Measurements from ENCODE around the gene UBE2B.

UBE2B gene

DNA sequence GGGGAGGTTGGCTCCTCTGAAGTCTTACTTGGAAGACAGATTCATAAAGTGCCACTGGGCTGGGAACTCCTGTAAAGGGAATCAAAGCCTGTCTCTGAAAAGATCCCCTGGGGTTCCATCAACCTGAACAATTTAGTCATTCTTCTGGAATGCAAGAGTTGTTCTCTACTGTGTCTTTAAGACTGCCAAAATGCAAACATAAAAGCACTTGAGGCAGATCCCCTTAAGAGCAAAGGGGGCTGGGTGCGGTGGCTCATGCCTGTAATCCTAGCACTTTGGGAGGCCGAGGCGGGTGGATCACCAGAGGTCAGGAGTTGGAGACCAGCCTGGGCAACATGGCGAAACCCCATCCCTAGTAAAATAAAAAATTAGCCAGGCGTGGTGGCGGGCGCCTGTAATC, 23.6 kb downstream of the UBE2B start:
- TF ChIP-seq, protein P1, sequence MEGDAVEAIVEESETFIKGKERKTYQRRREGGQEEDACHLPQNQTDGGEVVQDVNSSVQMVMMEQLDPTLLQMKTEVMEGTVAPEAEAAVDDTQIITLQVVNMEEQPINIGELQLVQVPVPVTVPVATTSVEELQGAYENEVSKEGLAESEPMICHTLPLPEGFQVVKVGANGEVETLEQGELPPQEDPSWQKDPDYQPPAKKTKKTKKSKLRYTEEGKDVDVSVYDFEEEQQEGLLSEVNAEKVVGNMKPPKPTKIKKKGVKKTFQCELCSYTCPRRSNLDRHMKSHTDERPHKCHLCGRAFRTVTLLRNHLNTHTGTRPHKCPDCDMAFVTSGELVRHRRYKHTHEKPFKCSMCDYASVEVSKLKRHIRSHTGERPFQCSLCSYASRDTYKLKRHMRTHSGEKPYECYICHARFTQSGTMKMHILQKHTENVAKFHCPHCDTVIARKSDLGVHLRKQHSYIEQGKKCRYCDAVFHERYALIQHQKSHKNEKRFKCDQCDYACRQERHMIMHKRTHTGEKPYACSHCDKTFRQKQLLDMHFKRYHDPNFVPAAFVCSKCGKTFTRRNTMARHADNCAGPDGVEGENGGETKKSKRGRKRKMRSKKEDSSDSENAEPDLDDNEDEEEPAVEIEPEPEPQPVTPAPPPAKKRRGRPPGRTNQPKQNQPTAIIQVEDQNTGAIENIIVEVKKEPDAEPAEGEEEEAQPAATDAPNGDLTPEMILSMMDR (IDR thresholded peaks at IDR 0.05): no peak

DNA sequence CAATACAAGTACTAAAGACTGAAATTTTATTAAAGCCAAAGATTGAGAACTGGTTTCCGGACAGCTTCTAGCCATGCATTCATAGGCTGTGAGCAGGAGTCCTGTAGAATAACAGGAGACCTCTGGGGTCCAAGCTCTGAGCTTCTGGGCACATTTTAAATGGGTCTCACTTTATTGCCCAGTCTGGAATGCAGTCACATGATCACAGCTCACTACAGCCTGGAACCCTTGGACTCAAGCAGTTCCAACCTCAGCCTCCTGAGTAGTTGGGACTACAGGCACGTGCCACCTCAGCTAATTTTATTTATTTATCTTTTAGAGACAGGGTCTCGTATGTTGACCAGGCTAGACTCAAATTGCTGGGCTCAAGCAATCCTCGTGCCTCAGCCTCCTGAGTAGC, 24.9 kb downstream of the UBE2B start:
- TF ChIP-seq, protein P1 (IDR thresholded peaks at IDR 0.05): no peak

DNA sequence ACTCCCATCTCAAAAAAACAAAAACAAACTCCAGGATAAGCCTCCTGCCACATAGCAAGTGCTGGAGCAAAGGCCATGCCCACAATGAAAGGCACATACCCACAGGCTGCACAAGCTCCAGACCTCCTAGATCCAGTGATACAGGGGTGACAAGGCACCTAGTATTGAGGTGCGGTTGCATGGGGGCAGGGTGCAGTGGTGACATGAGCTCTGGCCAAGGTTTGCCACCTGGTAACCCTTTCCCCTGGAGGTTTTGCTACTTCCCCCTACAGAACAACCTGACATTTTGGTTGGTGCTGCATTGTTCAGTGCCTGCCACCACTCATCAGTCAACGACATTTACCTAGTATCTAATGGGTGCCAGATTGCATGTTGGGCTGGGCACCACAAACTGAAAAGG, 25.8 kb downstream of the UBE2B start:
- TF ChIP-seq, protein P1 (IDR thresholded peaks at IDR 0.05): no peak

DNA sequence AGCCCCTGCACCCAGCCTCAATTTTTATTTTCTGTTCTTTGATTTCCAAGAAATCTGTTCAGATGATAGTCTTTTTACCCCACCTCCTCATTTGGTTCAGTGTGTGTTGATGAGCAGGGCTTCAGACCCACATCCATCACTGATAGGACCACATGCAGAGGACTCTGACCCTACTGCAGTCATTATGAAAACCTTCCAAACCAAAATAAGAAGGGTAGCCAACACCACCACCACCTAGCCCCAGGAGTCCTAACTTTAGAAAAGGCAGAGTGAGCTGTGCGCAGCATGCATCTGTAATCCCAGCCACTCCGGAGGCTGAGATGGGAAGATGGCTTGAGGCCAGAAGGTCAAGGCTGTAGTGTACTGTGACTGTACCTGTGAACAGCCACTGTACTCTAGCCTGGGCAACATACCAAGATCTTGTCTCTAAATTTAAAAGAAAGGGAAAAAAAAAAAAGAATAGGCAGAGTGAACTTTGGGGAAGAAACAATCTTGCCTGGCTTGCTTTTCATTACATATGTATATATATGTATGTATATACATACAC, 27.3 kb downstream of the UBE2B start:
- TF ChIP-seq, protein P1 (IDR thresholded peaks at IDR 0.05): no peak

DNA sequence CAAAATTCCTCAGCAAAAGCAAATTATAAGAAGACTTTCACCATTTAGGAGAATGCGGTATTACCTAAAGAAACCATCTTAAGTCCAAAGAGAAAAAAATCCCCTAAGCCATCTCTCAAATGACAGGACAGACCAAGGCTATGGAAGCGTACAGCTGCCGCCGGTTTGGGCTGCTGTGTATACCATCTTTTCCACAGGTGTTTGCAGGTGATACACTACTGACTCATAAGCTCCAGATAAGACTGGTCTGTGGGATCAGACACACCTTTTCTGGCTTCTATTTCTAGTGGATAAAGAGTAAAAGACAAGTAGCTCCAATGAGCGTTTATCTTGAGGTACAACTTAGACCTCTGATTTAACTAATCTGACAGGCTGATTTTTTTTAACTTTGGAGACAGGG, 32.6 kb downstream of the UBE2B start:
- TF ChIP-seq, protein P1 (IDR thresholded peaks at IDR 0.05): no peak

DNA sequence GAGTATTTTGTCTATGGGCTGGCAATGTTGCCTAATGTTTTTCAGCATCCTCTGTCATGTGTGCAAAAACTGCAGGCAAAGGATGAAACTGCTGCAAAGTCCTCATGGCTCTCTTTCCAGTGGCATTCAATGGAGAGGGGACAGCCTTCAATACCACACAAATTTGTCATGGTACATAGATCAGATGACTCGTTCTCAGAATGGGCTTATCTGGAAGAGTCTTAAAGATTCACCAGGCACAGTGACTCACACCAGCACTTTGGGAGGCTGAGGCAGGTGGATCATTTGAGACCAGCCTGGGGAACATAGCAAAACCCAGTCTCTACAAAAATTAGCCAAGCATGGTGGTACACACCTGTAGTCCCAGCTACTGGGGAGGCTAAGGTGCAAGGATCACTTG, 35.0 kb downstream of the UBE2B start:
- TF ChIP-seq, protein P1 (IDR thresholded peaks at IDR 0.05): no peak

DNA sequence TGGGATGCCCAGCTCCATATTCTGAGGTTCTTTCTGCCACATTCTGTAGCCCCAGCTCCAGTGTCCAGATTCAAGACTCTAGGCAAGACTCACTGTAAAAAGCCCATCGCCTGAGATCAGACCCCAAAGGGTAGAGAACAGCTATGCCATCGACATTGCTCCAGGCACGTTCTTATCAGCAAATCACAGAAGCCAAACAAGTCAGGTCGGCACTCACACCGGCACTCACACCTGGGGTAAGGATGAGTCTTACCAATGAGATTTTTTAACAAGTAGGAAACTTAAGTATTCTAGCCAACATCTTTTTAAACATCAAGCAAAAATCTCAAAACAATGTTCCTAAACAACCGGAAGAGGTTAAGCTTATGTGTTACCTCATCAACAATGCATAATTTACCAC, 38.0 kb downstream of the UBE2B start:
- TF ChIP-seq, protein P1 (IDR thresholded peaks at IDR 0.05): no peak

DNA sequence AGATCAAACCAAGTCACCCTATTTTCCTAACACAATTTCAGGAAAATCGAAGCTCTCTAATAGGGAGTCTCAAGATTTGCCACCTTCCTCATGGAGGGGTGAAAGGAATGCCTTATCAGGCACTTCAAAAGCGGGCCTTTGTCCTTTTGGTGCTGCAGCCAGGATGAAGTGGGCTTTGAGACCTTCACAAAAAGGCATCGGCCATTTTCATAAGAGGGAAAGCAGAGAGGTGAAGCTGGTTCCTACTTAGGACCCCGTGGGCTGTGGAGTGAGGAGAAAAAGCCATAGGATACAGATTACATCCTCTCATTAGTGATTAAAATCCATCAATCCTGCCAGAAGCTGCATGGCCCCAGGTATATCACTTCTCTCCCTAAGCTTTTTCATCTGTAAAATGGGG, 39.5 kb downstream of the UBE2B start:
- TF ChIP-seq, protein P1 (IDR thresholded peaks at IDR 0.05): no peak

Measured in LNCAP (cell line).